ENCODE results near the gene ADCY4. TPM values are rescaled to one million over a fixed set of nuclear protein-coding genes. Genes with fewer than 3 reads are reported as not detected.

Gene ADCY4
- total RNA-seq, 1 donor from 2014 or later: 8.0 TPM

DNA sequence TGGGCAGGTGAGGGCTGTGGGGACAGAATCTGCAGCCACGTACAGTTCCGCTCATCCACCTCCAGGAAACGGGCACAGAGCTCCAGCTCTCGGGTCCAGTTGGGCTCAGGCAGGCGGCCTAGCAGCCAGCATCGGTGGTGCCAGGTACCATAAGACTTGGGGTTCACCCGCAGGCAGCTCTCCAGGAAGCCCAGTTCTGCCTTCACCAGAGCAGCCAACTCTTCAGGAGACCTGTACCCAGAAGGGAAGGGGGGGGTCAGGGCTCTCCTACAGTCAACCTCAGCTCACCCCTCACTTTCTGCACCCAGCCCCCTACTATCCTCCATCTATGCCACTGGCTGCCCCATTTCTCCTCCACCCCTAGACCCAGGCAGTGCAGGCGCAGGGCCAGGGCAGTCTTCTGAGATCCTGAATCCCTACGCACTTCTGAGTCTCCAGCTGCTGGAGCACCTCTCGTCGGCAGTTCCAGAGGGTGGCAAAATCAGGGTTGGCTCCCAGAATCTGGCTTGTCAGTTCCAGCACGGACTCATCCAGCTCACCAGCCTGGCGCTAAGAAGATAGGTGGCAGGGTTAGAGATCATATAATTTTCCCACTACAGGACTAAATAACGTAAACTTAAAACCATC lies 64.8 kb downstream of the ADCY4 start:
- H3K4me3 ChIP-seq (ENCODE audit: low read depth, low read length): no peak overlapping the region
- no peak for DNase-seq (ENCODE audit: low read depth)
- TF ChIP-seq, protein P1, sequence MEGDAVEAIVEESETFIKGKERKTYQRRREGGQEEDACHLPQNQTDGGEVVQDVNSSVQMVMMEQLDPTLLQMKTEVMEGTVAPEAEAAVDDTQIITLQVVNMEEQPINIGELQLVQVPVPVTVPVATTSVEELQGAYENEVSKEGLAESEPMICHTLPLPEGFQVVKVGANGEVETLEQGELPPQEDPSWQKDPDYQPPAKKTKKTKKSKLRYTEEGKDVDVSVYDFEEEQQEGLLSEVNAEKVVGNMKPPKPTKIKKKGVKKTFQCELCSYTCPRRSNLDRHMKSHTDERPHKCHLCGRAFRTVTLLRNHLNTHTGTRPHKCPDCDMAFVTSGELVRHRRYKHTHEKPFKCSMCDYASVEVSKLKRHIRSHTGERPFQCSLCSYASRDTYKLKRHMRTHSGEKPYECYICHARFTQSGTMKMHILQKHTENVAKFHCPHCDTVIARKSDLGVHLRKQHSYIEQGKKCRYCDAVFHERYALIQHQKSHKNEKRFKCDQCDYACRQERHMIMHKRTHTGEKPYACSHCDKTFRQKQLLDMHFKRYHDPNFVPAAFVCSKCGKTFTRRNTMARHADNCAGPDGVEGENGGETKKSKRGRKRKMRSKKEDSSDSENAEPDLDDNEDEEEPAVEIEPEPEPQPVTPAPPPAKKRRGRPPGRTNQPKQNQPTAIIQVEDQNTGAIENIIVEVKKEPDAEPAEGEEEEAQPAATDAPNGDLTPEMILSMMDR (conservative IDR thresholded peaks at IDR 0.05; ENCODE audit: low read depth, low read length): no peak

DNA sequence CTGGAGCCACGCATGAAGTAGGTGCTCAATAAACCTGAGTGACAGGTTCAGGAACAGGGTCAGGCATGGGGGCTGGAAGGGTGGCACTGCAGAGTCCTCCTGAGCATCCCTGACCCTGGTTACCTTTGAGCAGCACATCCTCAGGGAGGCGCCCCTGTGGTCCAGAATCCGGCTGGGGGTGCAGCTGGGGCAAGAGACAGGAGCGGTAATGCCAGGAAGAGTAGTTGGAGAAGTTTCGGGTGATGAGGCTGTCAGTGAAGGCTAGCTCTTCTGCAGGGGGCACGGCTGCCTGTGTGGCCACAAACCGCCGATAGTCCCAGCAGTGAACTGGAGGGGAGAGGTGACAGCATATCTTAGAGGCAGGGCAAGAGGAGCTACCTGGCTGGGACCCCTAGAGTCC lies 65.5 kb downstream of the ADCY4 start:
- no peak for DNase-seq (ENCODE audit: low read depth)
- H3K4me3 ChIP-seq (ENCODE audit: low read depth, low read length): no peak overlapping the region
- TF ChIP-seq, protein P1 (conservative IDR thresholded peaks at IDR 0.05; ENCODE audit: low read depth, low read length): no peak

Other genes with a start within 250 kb of the ADCY4 start
- 40.0 and 47.7 TPM in 2 replicates for gene PCK2, start 240.8 kb downstream of the ADCY4 start, total RNA-seq
- 42.6 and 51.2 TPM in 2 replicates for gene DCAF11, start 220.3 kb downstream of the ADCY4 start, total RNA-seq
- gene NRL, start 220.1 kb downstream of the ADCY4 start, total RNA-seq: 0.87 and 1.2 TPM in 2 replicates
- gene FITM1, start 204.4 kb downstream of the ADCY4 start, total RNA-seq: not detected in 2 replicates
- gene PSME1, start 198.9 kb downstream of the ADCY4 start, total RNA-seq: 266 and 385 TPM in 2 replicates
- gene EMC9, start 193.5 kb downstream of the ADCY4 start, total RNA-seq: 22.3 and 31.8 TPM in 2 replicates
- gene PSME2, start 188.5 kb downstream of the ADCY4 start, total RNA-seq: 156 and 168 TPM in 2 replicates
- 42.3 and 79.4 TPM in 2 replicates for gene RNF31, start 187.6 kb downstream of the ADCY4 start, total RNA-seq
- 26.8 and 45.1 TPM in 2 replicates for gene IRF9, start 173.8 kb downstream of the ADCY4 start, total RNA-seq
- 122 and 158 TPM in 2 replicates for gene REC8, start 163.0 kb downstream of the ADCY4 start, total RNA-seq
- gene IPO4, start 146.3 kb downstream of the ADCY4 start, total RNA-seq: 60.4 and 102 TPM in 2 replicates
- gene TM9SF1, start 139.6 kb downstream of the ADCY4 start, total RNA-seq: 54.4 and 84.1 TPM in 2 replicates
- gene TSSK4, start 129.4 kb downstream of the ADCY4 start, total RNA-seq: not detected in 2 replicates
- 42.8 and 88.4 TPM in 2 replicates for gene CHMP4A, start 121.6 kb downstream of the ADCY4 start, total RNA-seq
- gene MDP1, start 119.0 kb downstream of the ADCY4 start, total RNA-seq: 15.6 and 26.1 TPM in 2 replicates
- gene NEDD8, start 102.7 kb downstream of the ADCY4 start, total RNA-seq: 219 and 220 TPM in 2 replicates
- 64.2 and 136 TPM in 2 replicates for gene GMPR2, start 102.1 kb downstream of the ADCY4 start, total RNA-seq
- gene TINF2, start 92.4 kb downstream of the ADCY4 start, total RNA-seq: 43.2 and 53.2 TPM in 2 replicates
- 0.63 and 0.94 TPM in 2 replicates for gene TGM1, start 71.9 kb downstream of the ADCY4 start, total RNA-seq
- gene RABGGTA, start 63.5 kb downstream of the ADCY4 start, total RNA-seq: 32.7 and 39.0 TPM in 2 replicates
- gene DHRS1, start 35.3 kb downstream of the ADCY4 start, total RNA-seq: 25.7 and 26.4 TPM in 2 replicates
- gene NOP9, start 35.2 kb downstream of the ADCY4 start, total RNA-seq: 17.1 and 32.6 TPM in 2 replicates
- gene CIDEB, start 27.1 kb downstream of the ADCY4 start, total RNA-seq: 2.0 and 3.6 TPM in 2 replicates
- 1.3 and 2.7 TPM in 2 replicates for gene LTB4R2, start 24.9 kb downstream of the ADCY4 start, total RNA-seq
- gene LTB4R, start 23.6 kb downstream of the ADCY4 start, total RNA-seq: 0.06 and 4.0 TPM in 2 replicates
- gene RIPK3, start 4.9 kb upstream of the ADCY4 start, total RNA-seq: 6.4 and 7.6 TPM in 2 replicates
- gene NFATC4, start 33.1 kb upstream of the ADCY4 start, total RNA-seq: 4.5 and 30.2 TPM in 2 replicates
- gene NYNRIN, start 63.9 kb upstream of the ADCY4 start, total RNA-seq: 3.4 and 6.2 TPM in 2 replicates
- gene CBLN3, start 94.6 kb upstream of the ADCY4 start, total RNA-seq: 0.43 and 1.3 TPM in 2 replicates
- 38.3 and 41.6 TPM in 2 replicates for gene KHNYN, start 94.9 kb upstream of the ADCY4 start, total RNA-seq
- gene SDR39U1, start 107.7 kb upstream of the ADCY4 start, total RNA-seq: 27.4 and 36.9 TPM in 2 replicates
- gene CMA1, start 173.2 kb upstream of the ADCY4 start, total RNA-seq: not detected in 2 replicates
- gene CTSG, start 241.2 kb upstream of the ADCY4 start, total RNA-seq: not detected in 2 replicates

Measured in epithelial cell of proximal tubule (primary cell).